ENCODE data around the gene KCNJ18. TPM values are rescaled to one million over a fixed set of nuclear protein-coding genes. Genes with fewer than 3 reads are reported as not detected.
"Not testable (repeated sequence)": the region's sequence is repeated elsewhere in the genome, so short reads cannot be mapped to it uniquely, and the experiment has no call there.

The KCNJ18 gene
- total RNA-seq, 1 experiment from 2014 or later: not detected

GRCh38 chr17:21681576-21681975 is 10.7 kb upstream of the KCNJ18 start:
- H3K27ac Mint-ChIP-seq (ENCODE audit: unreplicated experiment); H3K36me3 Mint-ChIP-seq (ENCODE audit: insufficient read depth, unreplicated experiment); BruUV-seq (replicated peaks); H3K4me1 ChIP-seq; intact Hi-C loops (cut with micrococcal nuclease; ENCODE audit: unreplicated experiment); H3K36me3 ChIP-seq (ENCODE audit: control insufficient read depth, insufficient read depth, low read length); H3K4me3 ChIP-seq (ENCODE audit: low read depth, low read length); H3K27me3 ChIP-seq (replicated peaks; ENCODE audit: control insufficient read depth, insufficient read depth, low read length); H3K9me3 ChIP-seq; H3K9me3 Mint-ChIP-seq (ENCODE audit: unreplicated experiment); CTCF ChIA-PET; H3K4me1 Mint-ChIP-seq (ENCODE audit: low read depth, unreplicated experiment); H3K4me3 Mint-ChIP-seq (ENCODE audit: unreplicated experiment); POLR2A ChIA-PET: not testable (repeated sequence)
- H3K27me3 Mint-ChIP-seq (ENCODE audit: insufficient read depth, unreplicated experiment): peaks cover 19% of the 10 kb centered on the region
- DNase-seq: peak in 1 of 2 experiments; percentile 20

GRCh38 chr17:21682130-21682529 is 10.2 kb upstream of the KCNJ18 start:
- H3K27ac Mint-ChIP-seq (ENCODE audit: unreplicated experiment); POLR2A ChIA-PET: not testable (repeated sequence)

DNA sequence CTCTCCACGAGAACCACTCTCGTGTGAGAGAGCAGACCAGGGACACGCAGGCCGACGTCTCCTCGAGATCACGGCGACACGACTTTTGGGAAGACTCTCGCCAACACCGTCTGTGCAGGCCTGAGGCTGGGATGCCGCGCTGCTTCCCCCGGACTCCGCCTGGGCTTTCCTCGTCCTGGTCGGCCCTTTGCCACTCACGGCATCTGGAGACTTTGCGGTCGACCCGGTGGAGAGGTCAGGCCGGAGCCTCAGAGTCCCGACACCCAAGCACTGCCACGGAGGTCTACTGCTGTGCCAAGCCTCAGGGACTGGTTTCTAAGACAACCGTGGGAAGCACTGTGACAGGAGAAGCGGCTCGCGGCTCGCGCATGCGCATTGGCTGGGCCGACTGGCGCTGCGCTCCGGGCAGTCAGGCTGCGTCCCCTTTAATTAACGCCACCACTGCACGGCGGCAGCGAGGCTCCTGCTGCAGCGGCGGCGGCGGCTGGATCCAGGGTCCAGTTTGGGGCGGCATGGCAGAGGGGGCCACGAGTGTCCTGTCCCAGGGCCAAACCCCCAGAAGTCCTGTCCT is 9.1 kb upstream of the KCNJ18 start:
- BruUV-seq (replicated peaks); POLR2A ChIA-PET; H3K27ac Mint-ChIP-seq (ENCODE audit: unreplicated experiment); H3K4me3 ChIP-seq (ENCODE audit: low read depth, low read length); CTCF ChIA-PET; H3K36me3 Mint-ChIP-seq (ENCODE audit: insufficient read depth, unreplicated experiment); H3K9me3 Mint-ChIP-seq (ENCODE audit: unreplicated experiment); H3K36me3 ChIP-seq (ENCODE audit: control insufficient read depth, insufficient read depth, low read length); H3K4me1 Mint-ChIP-seq (ENCODE audit: low read depth, unreplicated experiment); intact Hi-C loops (cut with micrococcal nuclease; ENCODE audit: unreplicated experiment); H3K9me3 ChIP-seq; H3K4me3 Mint-ChIP-seq (ENCODE audit: unreplicated experiment); H3K27me3 ChIP-seq (replicated peaks; ENCODE audit: control insufficient read depth, insufficient read depth, low read length); H3K4me1 ChIP-seq: not testable (repeated sequence)
- H3K27me3 Mint-ChIP-seq (ENCODE audit: insufficient read depth, unreplicated experiment): peaks cover 10% of the 10 kb centered on the region
- peak in 1 of 2 experiments; percentile 3 for DNase-seq

More at GRCh38 chr17:21682130-21682529, 10.2 kb upstream of the KCNJ18 start:
- H3K27me3 Mint-ChIP-seq (ENCODE audit: insufficient read depth, unreplicated experiment): peaks cover 15% of the 10 kb centered on the region
- H3K9me3 ChIP-seq; H3K9me3 Mint-ChIP-seq (ENCODE audit: unreplicated experiment); H3K4me3 Mint-ChIP-seq (ENCODE audit: unreplicated experiment); BruUV-seq (replicated peaks); H3K4me1 Mint-ChIP-seq (ENCODE audit: low read depth, unreplicated experiment); H3K4me1 ChIP-seq; H3K36me3 ChIP-seq (ENCODE audit: control insufficient read depth, insufficient read depth, low read length); H3K27me3 ChIP-seq (replicated peaks; ENCODE audit: control insufficient read depth, insufficient read depth, low read length); H3K4me3 ChIP-seq (ENCODE audit: low read depth, low read length); H3K36me3 Mint-ChIP-seq (ENCODE audit: insufficient read depth, unreplicated experiment); intact Hi-C loops (cut with micrococcal nuclease; ENCODE audit: unreplicated experiment); CTCF ChIA-PET: not testable (repeated sequence)
- peak in 1 of 2 experiments; percentile 8 for DNase-seq

DNA sequence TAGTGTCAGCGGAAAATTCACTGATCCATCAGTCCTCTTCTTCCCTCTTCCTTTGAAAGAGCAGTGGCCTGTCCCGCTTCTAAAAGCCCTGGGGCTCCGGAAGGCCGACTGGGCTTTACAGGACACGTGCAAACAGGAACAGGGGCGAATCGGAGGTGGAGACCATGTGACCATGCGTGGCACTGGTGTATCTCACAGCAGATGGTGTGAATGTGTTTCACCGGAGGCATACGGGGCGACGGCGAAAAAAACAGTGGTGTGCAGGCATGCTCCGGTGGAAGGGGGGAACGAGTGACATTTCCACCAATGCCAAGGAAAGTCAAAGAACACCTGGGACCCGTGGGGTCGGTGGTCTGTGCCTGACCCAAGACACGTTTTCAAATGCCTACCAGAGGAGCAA is 8.4 kb upstream of the KCNJ18 start:
- H3K36me3 ChIP-seq (ENCODE audit: control insufficient read depth, insufficient read depth, low read length); H3K4me3 Mint-ChIP-seq (ENCODE audit: unreplicated experiment); H3K27me3 ChIP-seq (replicated peaks; ENCODE audit: control insufficient read depth, insufficient read depth, low read length); H3K4me3 ChIP-seq (ENCODE audit: low read depth, low read length); CTCF ChIA-PET; H3K4me1 Mint-ChIP-seq (ENCODE audit: low read depth, unreplicated experiment); H3K9me3 ChIP-seq; H3K36me3 Mint-ChIP-seq (ENCODE audit: insufficient read depth, unreplicated experiment); H3K27me3 Mint-ChIP-seq (ENCODE audit: insufficient read depth, unreplicated experiment); BruUV-seq (replicated peaks); H3K4me1 ChIP-seq; POLR2A ChIA-PET; H3K9me3 Mint-ChIP-seq (ENCODE audit: unreplicated experiment); intact Hi-C loops (cut with micrococcal nuclease; ENCODE audit: unreplicated experiment); H3K27ac Mint-ChIP-seq (ENCODE audit: unreplicated experiment): not testable (repeated sequence)
- DNase-seq: peak in 1 of 2 experiments; percentile 4

DNA sequence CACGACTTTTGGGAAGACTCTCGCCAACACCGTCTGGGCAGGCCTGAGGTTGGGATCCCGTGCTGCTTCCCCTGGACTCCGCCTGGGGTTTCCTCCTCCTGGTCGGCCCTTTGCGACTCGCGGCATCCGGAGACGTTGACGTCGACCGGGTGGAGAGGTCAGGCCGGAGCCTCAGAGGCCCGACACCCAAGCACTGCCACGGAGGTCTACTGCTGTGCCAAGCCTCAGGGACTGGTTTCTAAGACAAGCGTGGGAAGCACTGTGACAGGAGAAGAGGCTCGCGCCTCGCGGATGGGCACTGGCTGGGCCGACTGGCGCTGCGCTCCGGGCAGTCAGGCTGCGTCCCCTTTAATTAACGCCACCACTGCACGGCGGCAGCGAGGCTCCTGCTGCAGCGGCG is 7.9 kb upstream of the KCNJ18 start:
- H3K36me3 ChIP-seq (ENCODE audit: control insufficient read depth, insufficient read depth, low read length); CTCF ChIA-PET; H3K9me3 Mint-ChIP-seq (ENCODE audit: unreplicated experiment); POLR2A ChIA-PET; H3K4me3 Mint-ChIP-seq (ENCODE audit: unreplicated experiment); H3K36me3 Mint-ChIP-seq (ENCODE audit: insufficient read depth, unreplicated experiment); intact Hi-C loops (cut with micrococcal nuclease; ENCODE audit: unreplicated experiment); H3K4me1 Mint-ChIP-seq (ENCODE audit: low read depth, unreplicated experiment); H3K4me3 ChIP-seq (ENCODE audit: low read depth, low read length); H3K4me1 ChIP-seq; H3K27ac Mint-ChIP-seq (ENCODE audit: unreplicated experiment); H3K27me3 Mint-ChIP-seq (ENCODE audit: insufficient read depth, unreplicated experiment); BruUV-seq (replicated peaks); H3K27me3 ChIP-seq (replicated peaks; ENCODE audit: control insufficient read depth, insufficient read depth, low read length); H3K9me3 ChIP-seq: not testable (repeated sequence)
- peak in 1 of 2 experiments; percentile 3 for DNase-seq

DNA sequence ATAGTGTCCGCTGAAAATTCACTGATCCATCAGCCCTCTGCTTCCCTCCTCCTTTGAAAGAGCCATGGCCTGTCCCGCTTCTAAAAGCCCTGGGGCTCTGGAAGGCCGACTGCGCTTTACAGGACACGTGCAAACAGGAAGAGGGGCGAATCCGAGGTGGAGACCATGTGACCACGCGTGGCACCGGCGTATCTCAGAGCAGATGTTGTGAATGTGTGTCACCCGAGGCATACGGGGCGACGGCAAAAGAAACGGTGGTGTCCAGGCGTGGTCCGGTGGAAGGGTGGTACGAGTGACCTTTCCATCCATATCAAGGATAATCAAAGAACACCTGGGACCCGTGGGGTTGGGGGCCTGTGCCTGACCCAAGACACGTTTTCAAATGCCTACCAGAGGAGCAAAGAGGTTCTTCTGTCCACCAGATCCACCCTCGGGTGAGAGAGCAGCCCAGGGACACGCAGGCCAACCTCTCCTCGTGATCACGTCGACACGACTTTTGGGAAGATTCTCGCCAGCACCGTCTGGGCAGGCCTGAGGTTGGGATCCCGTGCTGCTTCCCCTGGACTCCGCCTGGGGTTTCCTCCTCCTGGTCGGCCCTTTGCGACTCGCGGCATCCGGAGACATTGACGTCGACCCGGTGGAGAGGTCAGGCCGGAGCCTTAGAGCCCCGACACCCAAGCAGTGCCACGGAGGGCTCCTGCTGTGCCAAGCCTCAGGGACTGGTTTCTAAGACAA is 7.1 kb upstream of the KCNJ18 start:
- BruUV-seq (replicated peaks); H3K27ac Mint-ChIP-seq (ENCODE audit: unreplicated experiment); H3K9me3 Mint-ChIP-seq (ENCODE audit: unreplicated experiment); H3K4me3 ChIP-seq (ENCODE audit: low read depth, low read length); intact Hi-C loops (cut with micrococcal nuclease; ENCODE audit: unreplicated experiment); H3K9me3 ChIP-seq; H3K4me1 Mint-ChIP-seq (ENCODE audit: low read depth, unreplicated experiment); H3K27me3 Mint-ChIP-seq (ENCODE audit: insufficient read depth, unreplicated experiment); H3K36me3 Mint-ChIP-seq (ENCODE audit: insufficient read depth, unreplicated experiment); H3K36me3 ChIP-seq (ENCODE audit: control insufficient read depth, insufficient read depth, low read length); H3K27me3 ChIP-seq (replicated peaks; ENCODE audit: control insufficient read depth, insufficient read depth, low read length); H3K4me3 Mint-ChIP-seq (ENCODE audit: unreplicated experiment); CTCF ChIA-PET; H3K4me1 ChIP-seq; POLR2A ChIA-PET: not testable (repeated sequence)
- peak in 1 of 2 experiments; percentile 7 for DNase-seq
